K562 (cell line): ENCODE results near the gene ZSCAN21. TPM values are rescaled to one million over a fixed set of nuclear protein-coding genes. Genes with fewer than 3 reads are reported as not detected.
A peak's percentile ranks its signal among the peaks of the same experiment; 100 is the strongest.

Source experiments
- ATAC-seq: fragments of 200-7000 bp; cut with Tn5 transposase; 3 replicates; pipeline ENCODE4 v1.9.1; 2020; ENCODE audit warnings: moderate library complexity
- BruUV-seq: library from RNA; stranded (reverse); fragments of 400-500 nt; replicated peaks from 2 replicates; lab custom pipeline; 2021; lab: Mats Ljungman, UMichigan
- CTCF ChIA-PET: fragments of 300-600 bp; formaldehyde crosslinking; extraction: SDS; loops from one replicate; lab custom pipeline; 2021; ENCODE audit warnings: low intra/inter-chr PET ratio; lab: Yijun Ruan, JAX
- POLR2A ChIA-PET: fragments of 300-600, 350-650 bp; sonication (Branson Sonifier 250); formaldehyde crosslinking; extraction: SDS; loops from one replicate; lab custom pipeline; 2021; ENCODE audit warnings: antibody characterized with exemption, inconsistent platforms; lab: Yijun Ruan, JAX
- DNase-seq, 4 experiments: peaks; one replicate each; pipeline versions ENCODE4 v3.0.0 to v3.0.0-alpha.2; 2011 to 2018; ENCODE audit warnings: low spot score in 3 of 4, mixed read lengths in 3 of 4; ENCODE audit errors: extremely low read depth in 1 of 4
- FAIRE-seq: peaks from 2 replicates; lab custom pipeline; 2011; peaks lifted over from hg19 to GRCh38; lab: Jason Lieb, UNC
- H2AFZ ChIP-seq: 2 replicates; pipeline ENCODE4 v1.6.0; 2011; ENCODE audit warnings: low read depth, low read length, control low read depth, inconsistent platforms
- H3K27ac ChIP-seq: fragments of 200-600 bp; 3 replicates; pipeline ENCODE4 v1.8.0; 2011; ENCODE audit warnings: low read depth, mild to moderate bottlenecking, control low read depth, inconsistent platforms, low read length, moderate library complexity, mixed read lengths; ENCODE audit errors: extremely low read depth
- H3K27me3 ChIP-seq, 2 experiments: fragments of 300-600 bp in 1 of 2; 2 replicates in 1 of 2; 3 replicates in 1 of 2; pipeline versions ENCODE4 v1.6.0 to v1.8.0; 2011; ENCODE audit warnings: inconsistent platforms in 2 of 2, low read length in 2 of 2, mild to moderate bottlenecking in 1 of 2, mixed read lengths in 1 of 2, moderate library complexity in 1 of 2; ENCODE audit not compliant: control insufficient read depth in 2 of 2, insufficient read depth in 2 of 2
- H3K36me3 ChIP-seq: fragments of 300-600 bp; 3 replicates; pipeline ENCODE4 v1.8.0; 2011; ENCODE audit warnings: mild to moderate bottlenecking, low read length, inconsistent platforms; ENCODE audit not compliant: control insufficient read depth, insufficient read depth
- H3K4me1 ChIP-seq, 2 experiments: fragments of 200-600 bp in 1 of 2; replicated peaks in 1 of 2; 2 replicates in 1 of 2; 3 replicates in 1 of 2; pipeline versions ENCODE4 v1.5.1 to v1.8.0; 2011; ENCODE audit warnings: inconsistent platforms in 2 of 2, low read length in 2 of 2, mild to moderate bottlenecking in 1 of 2, mixed read lengths in 1 of 2, moderate library complexity in 1 of 2; ENCODE audit not compliant: control insufficient read depth in 2 of 2, insufficient read depth in 2 of 2
- H3K4me2 ChIP-seq: 2 replicates; pipeline ENCODE4 v1.6.1; 2011; ENCODE audit warnings: low read length, control low read depth, inconsistent platforms, mixed read lengths; ENCODE audit not compliant: insufficient read depth
- H3K4me3 ChIP-seq: fragments of 200-600 bp; sonication (generic), shearing (Covaris generic); 2 replicates; pipeline ENCODE4 v1.5.1; 2016; ENCODE audit warnings: control low read depth, inconsistent platforms
- H3K79me2 ChIP-seq: fragments of 200-600 bp; 3 replicates; pipeline ENCODE4 v1.8.0; 2011; ENCODE audit warnings: low read length, inconsistent platforms; ENCODE audit not compliant: control insufficient read depth, insufficient read depth
- H3K9ac ChIP-seq, 2 experiments: 2 replicates each; pipeline versions ENCODE4 v1.6.0 to v1.6.1; 2011; ENCODE audit warnings: low read depth in 2 of 2, low read length in 2 of 2, control low read depth in 1 of 2, inconsistent platforms in 1 of 2, mild to moderate bottlenecking in 1 of 2, mixed read lengths in 1 of 2; ENCODE audit not compliant: insufficient read depth in 1 of 2
- H3K9me1 ChIP-seq: one replicate; pipeline ENCODE4 v1.6.0; 2011; ENCODE audit warnings: inconsistent platforms, mild to moderate bottlenecking, low read length, moderate library complexity; ENCODE audit not compliant: control insufficient read depth, insufficient read depth
- H3K9me3 ChIP-seq: replicated peaks from 2 replicates; pipeline ENCODE4 v1.5.1; 2011; ENCODE audit warnings: low read depth, low read length, inconsistent platforms; ENCODE audit not compliant: control insufficient read depth, insufficient read depth
- H4K20me1 ChIP-seq: replicated peaks from 2 replicates; pipeline ENCODE4 v1.6.1; 2011; ENCODE audit warnings: low read length, inconsistent platforms, mixed read lengths; ENCODE audit not compliant: control insufficient read depth, insufficient read depth
- CTCF ChIP-seq, 3 experiments: IDR thresholded peaks in 2 of 3; conservative IDR thresholded peaks in 1 of 3; 2 replicates each; pipeline ENCODE4 v1.5.1; 2011 to 2012; ENCODE audit warnings: low read length in 3 of 3, mild to moderate bottlenecking in 3 of 3, control low read depth in 2 of 3, improper control_type of control experiment in 1 of 3, inconsistent platforms in 1 of 3, low read depth in 1 of 3, mixed read lengths in 1 of 3, moderate library complexity in 1 of 3; ENCODE audit not compliant: insufficient read depth in 2 of 3
- FOXA1 ChIP-seq: fragments of 450-650 bp; IDR thresholded peaks from 2 replicates; pipeline ENCODE4 v1.6.1; 2016; ENCODE audit warnings: mild to moderate bottlenecking, borderline replicate concordance
- L3MBTL2 ChIP-seq: fragments of 450-650 bp; IDR thresholded peaks from 2 replicates; pipeline ENCODE4 v1.6.1; 2016; ENCODE audit warnings: mild to moderate bottlenecking, moderate library complexity
- MAZ ChIP-seq, 2 experiments: fragments of 450-650 bp in 1 of 2; sonication (generic) in 1 of 2; formaldehyde crosslinking; IDR thresholded peaks in 1 of 2; conservative IDR thresholded peaks in 1 of 2; 2 replicates each; pipeline versions ENCODE4 v1.4.0 to v1.5.0; 2020; ENCODE audit warnings: mild to moderate bottlenecking in 1 of 2, missing genetic modification reagents in 1 of 2
- NEUROD1 ChIP-seq: fragments of 150-350 bp; IDR thresholded peaks from 2 replicates; pipeline ENCODE4 v1.6.1; 2014; ENCODE audit warnings: borderline replicate concordance, low read length, low read depth; ENCODE audit not compliant: partially characterized antibody
- NFYB ChIP-seq: IDR thresholded peaks from 2 replicates; pipeline ENCODE4 v1.6.1; 2011; ENCODE audit warnings: mild to moderate bottlenecking, moderate library complexity; ENCODE audit not compliant: insufficient read length; ENCODE audit errors: extremely low read depth
- POLR3A ChIP-seq: IDR thresholded peaks from 2 replicates; pipeline ENCODE4 v1.6.1; 2011; ENCODE audit warnings: borderline replicate concordance, mild to moderate bottlenecking, moderate library complexity; ENCODE audit not compliant: insufficient read length, insufficient read depth; ENCODE audit errors: extremely low read depth
- RFX5 ChIP-seq: IDR thresholded peaks from 2 replicates; pipeline ENCODE4 v1.6.1; 2011; ENCODE audit warnings: low read depth, mild to moderate bottlenecking, improper control_type of control experiment, low read length
- RFX7 ChIP-seq: fragments of 250-450 bp; sonication (Bioruptor Pico); IDR thresholded peaks from 2 replicates; pipeline ENCODE4 v1.5.1; 2021; ENCODE audit warnings: mild to moderate bottlenecking
- SUPT5H ChIP-seq: fragments of 450-650 bp; IDR thresholded peaks from 2 replicates; pipeline ENCODE4 v1.6.1; 2016
- TAF7 ChIP-seq: fragments of 450-650 bp; IDR thresholded peaks from 2 replicates; pipeline ENCODE4 v1.6.1; 2016; ENCODE audit warnings: missing genetic modification characterization, missing compliant biosample characterization
- TAL1 ChIP-seq: fragments of 450-650 bp; IDR thresholded peaks from 2 replicates; pipeline ENCODE4 v1.6.1; 2016; ENCODE audit warnings: mild to moderate bottlenecking
- U2AF1 ChIP-seq: fragments of 200-400 bp; formaldehyde crosslinking; optimal IDR thresholded peaks from 2 replicates; pipeline ENCODE3; 2017; ENCODE audit warnings: mild to moderate bottlenecking, low read depth, low read length, moderate library complexity
- ZBTB5 ChIP-seq: fragments of 450-650 bp; IDR thresholded peaks from 2 replicates; pipeline ENCODE4 v1.6.1; 2017; ENCODE audit warnings: antibody characterized with exemption
- ZFP30 ChIP-seq: fragments of 250-450 bp; sonication (Bioruptor Pico); IDR thresholded peaks from 2 replicates; pipeline ENCODE4 v1.8.0; 2022; ENCODE audit warnings: moderate library complexity, mild to moderate bottlenecking, inconsistent platforms, borderline replicate concordance
- ZFX ChIP-seq: sonication (generic); formaldehyde crosslinking; IDR thresholded peaks from 2 replicates; pipeline ENCODE4 v1.8.0; 2022; ENCODE audit warnings: mild to moderate bottlenecking, missing genetic modification reagents, moderate library complexity
- ZNF134 ChIP-seq: fragments of 250-450 bp; sonication (Bioruptor Pico); conservative IDR thresholded peaks from 2 replicates; pipeline ENCODE4 v1.4.0; 2020
- ZNF316 ChIP-seq: fragments of 450-650 bp; IDR thresholded peaks from 2 replicates; pipeline ENCODE4 v1.6.1; 2016
- ZNF717 ChIP-seq: fragments of 250-450 bp; sonication (Bioruptor Pico); IDR thresholded peaks from 2 replicates; pipeline ENCODE4 v1.5.0; 2021
- ZNF77 ChIP-seq: fragments of 250-450 bp; sonication (Bioruptor Pico); IDR thresholded peaks from 2 replicates; pipeline ENCODE4 v1.5.0; 2020
- ZNF780A ChIP-seq: fragments of 250-450 bp; sonication (Bioruptor Pico); IDR thresholded peaks from 2 replicates; pipeline ENCODE4 v1.5.0; 2021; ENCODE audit warnings: mild to moderate bottlenecking
- whole genome bisulfite sequencing: fragments of 100-300 bp; shearing (Covaris generic); methylation state at CpG from one replicate; pipeline ENCODE4 v1.1.6; 2016; ENCODE audit warnings: low coverage, mixed read lengths; ENCODE audit not compliant: insufficient coverage; ENCODE audit errors: missing lambda C conversion rate; 5-methylcytosine and 5-hydroxymethylcytosine counted together
- in situ Hi-C: fragments of 300-500 bp; cut with MboI; formaldehyde crosslinking; loops from 4 replicates; pipeline ENCODE4 v1.15.0; 2018; ENCODE audit warnings: inconsistent platforms, mixed read lengths
- intact Hi-C: fragments of 100-400 bp; cut with micrococcal nuclease; formaldehyde crosslinking; loops from 2 replicates; pipeline ENCODE4 v1.14.2; 2022
- polyA plus RNA-seq, 8 experiments: library from polyadenylated mRNA; depleted of rRNA in 4 of 8; stranded (reverse) in 5 of 8; unstranded in 3 of 8; fragments of >200 nt; fragmentation: Nextera tagmentation in 2 of 8; fragmentation: Illumina TruSeq in 1 of 8; extraction: Ambion mirVana in 2 of 8; extraction: Trizol in 1 of 8; gene quantifications; 2 replicates each; pipeline versions ENCODE4 v1.2.1 to v1.2.3, GENCODE V29; 2011 to 2014; ENCODE audit warnings: inconsistent platforms in 1 of 8, missing spikeins in 1 of 8
- total RNA-seq, 7 experiments: library from RNA; depleted of rRNA in 6 of 7; stranded (reverse); fragments of >200 nt in 6 of 7; fragmentation: Illumina TruSeq in 2 of 7; extraction: Trizol in 2 of 7; gene quantifications; 2 replicates each; pipeline versions ENCODE4 v1.2.1 to v1.2.3, GENCODE V29; 2011 to 2021; ENCODE audit warnings: low replicate concordance in 1 of 7

Gene ZSCAN21
- total and polyA plus RNA-seq, 9 of the 15 experiments (the other 6 are each of a cell fraction or from before 2014, with no cell fraction given), result 5.9 to 15.5 (median 13.2) TPM

DNA sequence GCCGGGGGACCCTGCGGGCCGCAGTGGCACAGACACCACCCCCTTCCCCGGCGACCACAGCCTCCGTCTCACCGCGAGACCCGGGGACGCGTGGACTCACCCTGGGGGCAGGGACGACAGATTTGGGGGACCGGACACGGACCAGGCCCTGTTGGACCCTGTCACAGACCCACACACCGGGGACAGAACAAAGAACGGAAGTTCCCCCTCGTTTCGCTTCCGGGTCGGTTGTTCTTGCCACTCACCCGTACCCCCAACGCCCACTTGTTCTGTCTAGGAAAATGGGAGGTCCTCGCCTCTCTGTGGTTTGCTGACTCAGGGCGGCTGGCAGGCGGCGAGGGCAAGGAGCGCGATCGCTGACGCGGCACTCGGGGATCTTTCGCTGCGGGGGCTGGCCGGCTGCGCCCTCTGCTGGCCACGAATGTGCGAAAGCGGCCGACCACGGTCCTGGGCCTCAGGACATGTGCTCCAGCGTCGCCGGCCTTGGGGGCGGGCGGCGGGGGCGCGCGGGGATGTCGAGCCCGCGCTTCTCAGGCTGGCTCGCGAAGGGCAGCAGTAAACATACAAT, 32.0 kb downstream of the ZSCAN21 start, which contains the start of gene ZNF3:
Gene ZNF3, minus strand, starts transcription at position 189 of the 568 bp plus-strand sequence. CDS start 4,366 bp downstream, outside the sequence.
- intact Hi-C loops, result loop anchor here (1.0 to 5.0 kb wide), 8 partner anchors 20 to 168 kb away; partner anchors contain the start of genes AP4M1, CNPY4, MBLAC1 and MCM7
- whole genome bisulfite sequencing, result under 1% methylated on average over 51 of the region's 55 CpGs
- peaks cover 10 to 26% of the 10 kb centered on the region in 2 experiments; a peak in 4 of 5 replicates for H3K4me1 ChIP-seq
- H3K27ac ChIP-seq, result peak within 1 kb of the TSS; percentile 90
- ChIA-PET CTCF (interaction anchor here (0.6 to 2.2 kb wide), 4 partner anchors 10 to 168 kb away, joined by 3 to 8 read pairs (median 5); no protein-coding TSS in a partner anchor), POLR2A (interaction anchor here (0.6 to 4.4 kb wide), 10 partner anchors 10 to 54 kb away, joined by 3 to 20 read pairs (median 6); partner anchors contain the start of genes AP4M1 and MCM7)
- H3K4me3 ChIP-seq, result peak within 1 kb of the TSS; percentile 67
- peak within 1 kb of the TSS; percentile 92 to 98 for H3K9ac ChIP-seq
- H3K27me3 ChIP-seq, result no peaks in the 10 kb centered on the region
- no TSS peak for BruUV-seq
- H2AFZ ChIP-seq, result peak within 1 kb of the TSS; percentile 96
- FAIRE-seq (peak; percentile 94), ATAC-seq (peak; percentile 92), DNase-seq (peak; percentile 92 to 100 (median 95))
- H3K79me2 ChIP-seq, result peaks cover 47% of the 10 kb centered on the region
- no peaks in the 10 kb centered on the region for H4K20me1 ChIP-seq
- H3K4me2 ChIP-seq, result peak within 1 kb of the TSS; percentile 99
- H3K9me1 ChIP-seq, result peaks cover 4% of the 10 kb centered on the region
- in situ Hi-C loops, result no loop called here
- H3K9me3 ChIP-seq, result peaks cover 4% of the 10 kb centered on the region; the same call in 1 of the 2 replicates
- peaks cover 34% of the 10 kb centered on the region for H3K36me3 ChIP-seq
- TF ChIP-seq CTCF (IDR thresholded peaks at IDR 0.05 in 2 of 3, conservative IDR thresholded peaks at IDR 0.05 in 1 of 3; ENCODE audit: insufficient read depth in 2 of 3, low read depth in 1 of 3, low read length in 3 of 3) (peak; percentile 94 to 96 (median 95)), L3MBTL2 (peak; percentile 99), RFX5 (0 out of 2 replicates have a peak, but pooled peaks have one; percentile 28), ZFX (peak; percentile 96), SUPT5H (peak; percentile 86), ZBTB5 (no peak), ZFP30 (CRISPR knock-in tag) (no peak), ZNF717 (CRISPR knock-in tag) (no peak), ZNF780A (CRISPR knock-in tag) (no peak), U2AF1 (peak; percentile 80), RFX7 (CRISPR knock-in tag) (no peak), POLR3A (no peak), ZNF134 (CRISPR knock-in tag) (no peak), MAZ (CRISPR knock-in tag; conservative IDR thresholded peaks at IDR 0.05 in 1 of 2, IDR thresholded peaks at IDR 0.05 in 1 of 2) (peak; percentile 96 to 99), ZNF77 (CRISPR knock-in tag) (no peak), ZNF316 (peak; percentile 100), TAF7 (tag) (peak; percentile 82), FOXA1 (no peak), NFYB (no peak), NEUROD1 (peak; percentile 89), TAL1 (no peak)
